OCI-LY7 (cell line): ENCODE results near the gene C10orf90. TPM values are rescaled to one million over a fixed set of nuclear protein-coding genes. Genes with fewer than 3 reads are reported as not detected.

Experiments used
- BruUV-seq: library from RNA; stranded (reverse); fragments of 400-500 nt; replicated peaks from 2 replicates; lab custom pipeline; 2021; lab: Mats Ljungman, UMichigan
- CTCF ChIA-PET: fragments of 300-600 bp; sonication (Branson Sonifier 250); formaldehyde crosslinking; loops from one replicate; lab custom pipeline; 2022; ENCODE audit warnings: antibody characterized with exemption; ENCODE audit not compliant: unreplicated experiment; lab: Charles Lee
- POLR2A ChIA-PET: fragments of 300-600 bp; sonication (Branson Sonifier 250); formaldehyde crosslinking; loops from one replicate; lab custom pipeline; 2022; ENCODE audit warnings: antibody characterized with exemption; lab: Charles Lee
- DNase-seq: peaks from one replicate; pipeline ENCODE4 v3.0.0-alpha.2; 2015; ENCODE audit warnings: low spot score
- H2AFZ ChIP-seq: fragments of 200-600 bp; sonication (generic), shearing (Covaris generic); 2 replicates; pipeline ENCODE4 v1.6.1; 2014; ENCODE audit warnings: mild to moderate bottlenecking, antibody characterized with exemption, low read length, moderate library complexity
- H3K27ac ChIP-seq: fragments of 200-600 bp; sonication (generic); 2 replicates; pipeline ENCODE4 v1.5.1; 2014; ENCODE audit warnings: mixed run types, low read depth, mild to moderate bottlenecking, moderate library complexity, low read length, inconsistent platforms; ENCODE audit not compliant: poor library complexity, severe bottlenecking
- H3K36me3 ChIP-seq: fragments of 200-600 bp; sonication (generic); 2 replicates; pipeline ENCODE4 v1.6.1; 2014; ENCODE audit warnings: mild to moderate bottlenecking, antibody characterized with exemption, low read length, moderate library complexity, mixed read lengths; ENCODE audit not compliant: insufficient read depth
- H3K4me1 ChIP-seq: fragments of 200-600 bp; sonication (generic); 2 replicates; pipeline ENCODE4 v1.5.1; 2014; ENCODE audit warnings: mild to moderate bottlenecking, low read length; ENCODE audit not compliant: insufficient read depth, poor library complexity, severe bottlenecking
- H3K4me2 ChIP-seq: fragments of 200-600 bp; sonication (generic); 2 replicates; pipeline ENCODE4 v1.6.1; 2014; ENCODE audit warnings: mild to moderate bottlenecking, low read length
- H3K4me3 ChIP-seq: fragments of 200-600 bp; sonication (generic); 2 replicates; pipeline ENCODE4 v1.5.1; 2014; ENCODE audit warnings: mild to moderate bottlenecking, low read depth, low read length; ENCODE audit not compliant: poor library complexity, severe bottlenecking
- H3K79me2 ChIP-seq: fragments of 200-600 bp; sonication (generic); 2 replicates; pipeline ENCODE4 v1.6.1; 2016; ENCODE audit warnings: low read depth, mild to moderate bottlenecking, low read length, moderate library complexity, mixed read lengths; ENCODE audit not compliant: insufficient read depth
- H3K9me2 ChIP-seq: fragments of 200-600 bp; sonication (generic); 2 replicates; pipeline ENCODE4 v1.6.1; 2016; ENCODE audit warnings: mild to moderate bottlenecking, low read length, mixed read lengths; ENCODE audit not compliant: insufficient read depth
- H3K9me3 ChIP-seq: fragments of 200-600 bp; sonication (generic); 2 replicates; pipeline ENCODE4 v1.6.1; 2014; ENCODE audit warnings: mild to moderate bottlenecking, mixed run types, low read length, mixed read lengths
- H4K20me1 ChIP-seq: fragments of 200-600 bp; sonication (generic); 2 replicates; pipeline ENCODE4 v1.6.1; 2014; ENCODE audit warnings: mild to moderate bottlenecking, antibody characterized with exemption, low read length, moderate library complexity, mixed read lengths; ENCODE audit not compliant: insufficient read depth
- EZH2phosphoT487 ChIP-seq: fragments of 200-600 bp; sonication (generic); IDR thresholded peaks from 2 replicates; pipeline ENCODE4 v1.6.1; 2018; ENCODE audit warnings: low read depth, borderline replicate concordance, mild to moderate bottlenecking, mixed run types, antibody characterized with exemption, low read length, moderate library complexity, mixed read lengths
- intact Hi-C: fragments of 100-400 bp; cut with micrococcal nuclease; formaldehyde crosslinking; loops from one replicate; pipeline ENCODE4 v1.10.0; 2022; ENCODE audit not compliant: unreplicated experiment
- total RNA-seq, 2 experiments: library from RNA; depleted of rRNA in 1 of 2; stranded (reverse); fragments of >200 nt in 1 of 2; shearing (Covaris generic) in 1 of 2; gene quantifications; 2 replicates each; pipeline ENCODE4 v1.2.3, GENCODE V29; 2014 to 2022
- TF ChIP-seq, protein P1 (sequence below): fragments of 200-600 bp; sonication (generic); conservative IDR thresholded peaks from 2 replicates; pipeline ENCODE4 v1.5.1; 2014; ENCODE audit warnings: mild to moderate bottlenecking, antibody characterized with exemption, low read length, moderate library complexity, mixed read lengths

C10orf90 gene
- total RNA-seq, 2 experiments from 2014 or later, result not detected

DNA sequence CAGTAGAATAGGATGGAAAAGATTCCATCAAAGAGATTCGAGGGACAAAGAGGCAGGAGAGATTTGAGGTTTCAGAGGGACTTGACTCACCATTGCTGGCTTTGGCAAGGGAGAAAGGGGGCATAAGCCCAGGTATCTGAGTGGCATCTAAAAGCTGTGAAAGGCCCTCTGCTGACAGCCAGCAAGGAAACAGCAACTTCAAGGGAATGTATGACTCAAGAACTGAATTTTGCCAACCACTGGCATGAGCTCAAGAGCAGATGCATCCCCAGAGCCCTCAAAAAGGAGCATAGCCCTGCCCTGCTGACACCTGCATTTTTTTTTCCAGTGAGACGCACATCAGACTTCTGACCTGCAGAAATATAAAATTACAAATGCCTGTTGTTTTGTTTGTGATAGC lies 262.7 kb downstream of the C10orf90 start:
- Histone ChIP-seq H3K36me3 (no peaks in the 10 kb centered on the region), H3K4me2 (no peak overlapping the region), H4K20me1 (no peaks in the 10 kb centered on the region), H3K4me3 (no peak overlapping the region), H2AFZ (no peak overlapping the region), H3K9me3 (no peaks in the 10 kb centered on the region), H3K79me2 (no peaks in the 10 kb centered on the region), H3K27ac (no peak overlapping the region), H3K9me2 (no peaks in the 10 kb centered on the region), H3K4me1 (no peaks in the 10 kb centered on the region)
- BruUV-seq, result no TSS peak
- POLR2A ChIA-PET, result interaction anchor here (0.6 kb wide), 1 partner anchor 137 kb away, joined by 3 read pairs; no protein-coding TSS in a partner anchor
- CTCF ChIA-PET, result no interaction called here
- no peak for DNase-seq
- intact Hi-C loops, result no loop called here
- TF ChIP-seq, protein P1, sequence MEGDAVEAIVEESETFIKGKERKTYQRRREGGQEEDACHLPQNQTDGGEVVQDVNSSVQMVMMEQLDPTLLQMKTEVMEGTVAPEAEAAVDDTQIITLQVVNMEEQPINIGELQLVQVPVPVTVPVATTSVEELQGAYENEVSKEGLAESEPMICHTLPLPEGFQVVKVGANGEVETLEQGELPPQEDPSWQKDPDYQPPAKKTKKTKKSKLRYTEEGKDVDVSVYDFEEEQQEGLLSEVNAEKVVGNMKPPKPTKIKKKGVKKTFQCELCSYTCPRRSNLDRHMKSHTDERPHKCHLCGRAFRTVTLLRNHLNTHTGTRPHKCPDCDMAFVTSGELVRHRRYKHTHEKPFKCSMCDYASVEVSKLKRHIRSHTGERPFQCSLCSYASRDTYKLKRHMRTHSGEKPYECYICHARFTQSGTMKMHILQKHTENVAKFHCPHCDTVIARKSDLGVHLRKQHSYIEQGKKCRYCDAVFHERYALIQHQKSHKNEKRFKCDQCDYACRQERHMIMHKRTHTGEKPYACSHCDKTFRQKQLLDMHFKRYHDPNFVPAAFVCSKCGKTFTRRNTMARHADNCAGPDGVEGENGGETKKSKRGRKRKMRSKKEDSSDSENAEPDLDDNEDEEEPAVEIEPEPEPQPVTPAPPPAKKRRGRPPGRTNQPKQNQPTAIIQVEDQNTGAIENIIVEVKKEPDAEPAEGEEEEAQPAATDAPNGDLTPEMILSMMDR, result no peak
- no peak for TF ChIP-seq EZH2phosphoT487

DNA sequence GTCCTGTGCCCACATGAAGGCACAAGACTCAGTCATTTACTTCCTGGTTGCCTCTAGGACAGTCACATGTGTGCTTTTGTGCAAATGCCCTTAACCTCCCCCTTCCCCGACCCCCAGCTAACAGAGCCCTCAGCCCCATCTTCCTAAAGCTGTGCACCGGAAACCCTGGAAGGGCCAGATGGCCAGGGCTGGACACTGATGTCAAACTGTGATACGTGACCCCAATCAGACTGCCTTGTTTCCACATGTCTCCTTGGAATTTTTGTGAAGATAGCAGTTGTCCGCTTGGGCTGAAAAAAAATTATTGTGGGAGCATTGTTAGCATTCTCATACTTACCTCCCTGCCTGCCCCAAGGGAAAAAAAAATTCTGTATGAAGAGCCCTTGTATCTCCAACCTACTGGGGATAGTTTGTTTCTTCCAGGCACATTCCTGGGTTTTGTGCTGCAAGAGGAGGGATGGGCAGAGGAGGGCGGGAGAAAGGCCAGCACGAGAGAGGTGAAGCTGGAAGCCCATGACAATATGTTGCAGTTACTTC lies 265.2 kb downstream of the C10orf90 start:
- H3K9me2 ChIP-seq, result no peaks in the 10 kb centered on the region
- no peaks in the 10 kb centered on the region for H3K9me3 ChIP-seq
- no peak overlapping the region for H3K4me2 ChIP-seq
- no TSS peak for BruUV-seq
- H3K4me3 ChIP-seq, result no peak overlapping the region
- intact Hi-C loops, result no loop called here
- CTCF ChIA-PET, result no interaction called here
- H4K20me1 ChIP-seq, result no peaks in the 10 kb centered on the region
- H3K4me1 ChIP-seq, result no peaks in the 10 kb centered on the region
- no peak overlapping the region for H3K27ac ChIP-seq
- no peak for DNase-seq
- H2AFZ ChIP-seq, result no peak overlapping the region
- TF ChIP-seq, protein P1, result no peak
- no peak for TF ChIP-seq EZH2phosphoT487
- H3K36me3 ChIP-seq, result no peaks in the 10 kb centered on the region
- POLR2A ChIA-PET, result interaction anchor here (0.7 kb wide), 1 partner anchor 44 kb away, joined by 5 read pairs; no protein-coding TSS in a partner anchor
- H3K79me2 ChIP-seq, result no peaks in the 10 kb centered on the region

DNA sequence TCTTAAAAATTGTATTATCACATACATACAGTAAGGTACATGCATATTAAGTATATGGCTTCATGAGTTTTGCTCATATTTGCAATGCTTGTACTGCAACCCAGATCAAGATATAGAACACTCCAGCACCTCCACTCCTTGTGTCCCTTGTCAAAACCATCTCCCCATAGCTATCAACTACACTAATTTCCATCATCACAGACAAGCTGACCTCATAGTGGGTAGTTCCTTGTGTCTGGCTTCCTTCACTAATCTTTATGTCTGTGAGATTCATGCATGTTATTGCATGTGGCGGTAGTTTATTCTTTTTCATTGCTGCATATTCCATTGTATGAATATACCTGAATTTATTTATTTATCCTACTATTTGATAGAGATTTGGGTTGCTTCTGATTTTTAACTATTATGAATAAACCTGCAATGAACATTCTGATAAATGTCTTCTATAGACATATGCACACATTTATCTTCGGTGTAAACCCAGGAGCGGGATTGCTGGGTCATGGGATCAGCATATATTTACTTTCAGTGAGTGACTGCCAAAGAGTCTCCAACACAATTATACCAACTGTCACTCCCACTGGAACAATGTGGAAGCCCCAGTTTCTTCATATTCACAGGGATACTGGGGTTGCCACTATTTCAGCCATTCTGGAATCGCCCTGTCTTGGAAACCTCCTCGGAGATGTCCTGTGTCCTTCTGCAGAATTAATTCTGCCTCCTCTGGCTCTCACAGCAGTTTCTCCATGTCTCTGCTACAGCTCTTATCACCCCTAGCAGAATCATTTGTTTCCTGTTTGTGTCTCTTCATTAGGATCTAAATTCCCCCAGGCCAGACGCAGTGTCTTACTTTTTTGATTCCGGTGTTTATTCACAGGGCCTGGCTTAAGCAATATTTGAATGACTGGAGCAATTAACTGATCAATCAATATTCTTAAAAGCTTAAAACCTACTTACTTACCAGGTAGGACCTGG lies 267.5 kb downstream of the C10orf90 start:
- Histone ChIP-seq H3K27ac (no peak overlapping the region), H3K9me2 (no peaks in the 10 kb centered on the region), H3K4me1 (no peaks in the 10 kb centered on the region), H2AFZ (no peak overlapping the region), H3K9me3 (no peaks in the 10 kb centered on the region), H4K20me1 (no peaks in the 10 kb centered on the region), H3K4me2 (no peak overlapping the region), H3K4me3 (no peak overlapping the region), H3K36me3 (no peaks in the 10 kb centered on the region), H3K79me2 (no peaks in the 10 kb centered on the region)
- ChIA-PET CTCF (no interaction called here), POLR2A (no interaction called here)
- DNase-seq, result no peak
- BruUV-seq, result no TSS peak
- TF ChIP-seq, protein P1, result no peak
- no peak for TF ChIP-seq EZH2phosphoT487
- intact Hi-C loops, result no loop called here
